Suprapubic skin (tissue), 4 donors: ENCODE data around the gene CRTC3. TPM values are rescaled to one million over a fixed set of nuclear protein-coding genes. Genes with fewer than 3 reads are reported as not detected.
"Not testable (repeated sequence)": the region's sequence is repeated elsewhere in the genome, so short reads cannot be mapped to it uniquely, and the experiment has no call there.

Source experiments
- DNase-seq, 2 donors: peaks; one replicate each; pipeline ENCODE4 v3.0.0-alpha.2; 2019; ENCODE audit warnings: low spot score in 2 of 2
- H3K27ac ChIP-seq: fragments of 200-600 bp; sonication (generic); one replicate; pipeline ENCODE4 v1.5.1; 2019
- H3K27me3 ChIP-seq: fragments of 200-600 bp; sonication (generic); one replicate; pipeline ENCODE4 v1.5.1; 2019
- H3K36me3 ChIP-seq: fragments of 200-600 bp; sonication (generic); one replicate; pipeline ENCODE4 v1.5.1; 2019
- H3K4me1 ChIP-seq: fragments of 200-600 bp; sonication (generic); one replicate; pipeline ENCODE4 v1.5.1; 2019
- H3K4me3 ChIP-seq: fragments of 200-600 bp; sonication (generic); one replicate; pipeline ENCODE4 v1.5.1; 2019; ENCODE audit warnings: mild to moderate bottlenecking
- H3K9me3 ChIP-seq: fragments of 200-600 bp; sonication (generic); one replicate; pipeline ENCODE4 v1.5.1; 2019
- CTCF ChIP-seq, 2 donors: fragments of 200-600 bp in 1 of 2; fragments of 450-650 bp in 1 of 2; sonication (generic) in 1 of 2; IDR thresholded peaks; one replicate each; pipeline ENCODE4 v1.5.1; 2016 to 2019; ENCODE audit warnings: antibody characterized with exemption in 2 of 2, mild to moderate bottlenecking in 1 of 2, moderate library complexity in 1 of 2
- EP300 ChIP-seq: sonication (generic); formaldehyde crosslinking; IDR thresholded peaks from one replicate; pipeline ENCODE4 v1.6.1; 2017; ENCODE audit warnings: antibody characterized with exemption
- POLR2A ChIP-seq, 2 donors: fragments of 450-650 bp; IDR thresholded peaks; one replicate each; pipeline ENCODE4 v1.6.1; 2017; ENCODE audit warnings: antibody characterized with exemption in 2 of 2, mild to moderate bottlenecking in 2 of 2, moderate library complexity in 2 of 2
- POLR2AphosphoS5 ChIP-seq, 3 donors: sonication (generic); formaldehyde crosslinking; IDR thresholded peaks; one replicate each; pipeline ENCODE4 v1.6.1; 2017; ENCODE audit warnings: antibody characterized with exemption in 3 of 3
- WGBS: methylation state at CpG from one replicate; pipeline ENCODE4 v1.1.5; 2018; 5-methylcytosine and 5-hydroxymethylcytosine counted together
- total RNA-seq, 4 donors: library from RNA; depleted of rRNA; stranded (reverse); fragments of >200 nt; gene quantifications; one replicate each; pipeline ENCODE4 v1.1.0, GENCODE V29; 2016

Gene CRTC3
- total RNA-seq, 4 donors from 2014 or later: 23.6 to 50.4 (median 33.4) TPM

DNA sequence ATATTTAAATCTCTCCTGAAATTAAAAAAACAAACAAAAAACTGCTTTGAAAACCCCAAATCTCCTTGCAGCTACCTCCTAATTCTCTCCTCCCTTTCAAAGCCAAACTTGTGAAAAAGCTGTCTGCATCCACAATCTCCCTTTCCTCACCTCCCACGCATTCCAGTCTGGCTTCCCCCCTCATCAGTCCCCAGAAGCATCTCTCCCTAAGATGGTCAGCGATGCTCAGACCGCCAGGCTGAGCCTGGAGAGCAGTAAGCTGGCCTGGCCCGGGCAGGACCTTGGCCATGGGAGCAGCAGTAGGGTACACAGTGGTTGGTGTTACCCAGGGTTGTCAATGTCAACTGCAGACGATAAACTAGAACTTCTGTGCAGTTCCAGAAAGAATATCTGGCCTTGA is 154.6 kb downstream of the CRTC3 start:
- H3K9me3 ChIP-seq: no peaks in the 10 kb centered on the region
- no peak overlapping the region for H3K4me3 ChIP-seq
- TF ChIP-seq POLR2AphosphoS5 (IDR thresholded peaks at IDR 0.05): no peak
- no peak for TF ChIP-seq POLR2A (IDR thresholded peaks at IDR 0.05)
- TF ChIP-seq CTCF (IDR thresholded peaks at IDR 0.05): no peak
- no peak for TF ChIP-seq EP300
- H3K36me3 ChIP-seq: no peaks in the 10 kb centered on the region
- no peak for DNase-seq
- peaks cover 16% of the 10 kb centered on the region for H3K4me1 ChIP-seq
- no peak overlapping the region for H3K27ac ChIP-seq
- H3K27me3 ChIP-seq: no peaks in the 10 kb centered on the region
- WGBS: 83% methylated on average over 5 of the region's 5 CpGs

DNA sequence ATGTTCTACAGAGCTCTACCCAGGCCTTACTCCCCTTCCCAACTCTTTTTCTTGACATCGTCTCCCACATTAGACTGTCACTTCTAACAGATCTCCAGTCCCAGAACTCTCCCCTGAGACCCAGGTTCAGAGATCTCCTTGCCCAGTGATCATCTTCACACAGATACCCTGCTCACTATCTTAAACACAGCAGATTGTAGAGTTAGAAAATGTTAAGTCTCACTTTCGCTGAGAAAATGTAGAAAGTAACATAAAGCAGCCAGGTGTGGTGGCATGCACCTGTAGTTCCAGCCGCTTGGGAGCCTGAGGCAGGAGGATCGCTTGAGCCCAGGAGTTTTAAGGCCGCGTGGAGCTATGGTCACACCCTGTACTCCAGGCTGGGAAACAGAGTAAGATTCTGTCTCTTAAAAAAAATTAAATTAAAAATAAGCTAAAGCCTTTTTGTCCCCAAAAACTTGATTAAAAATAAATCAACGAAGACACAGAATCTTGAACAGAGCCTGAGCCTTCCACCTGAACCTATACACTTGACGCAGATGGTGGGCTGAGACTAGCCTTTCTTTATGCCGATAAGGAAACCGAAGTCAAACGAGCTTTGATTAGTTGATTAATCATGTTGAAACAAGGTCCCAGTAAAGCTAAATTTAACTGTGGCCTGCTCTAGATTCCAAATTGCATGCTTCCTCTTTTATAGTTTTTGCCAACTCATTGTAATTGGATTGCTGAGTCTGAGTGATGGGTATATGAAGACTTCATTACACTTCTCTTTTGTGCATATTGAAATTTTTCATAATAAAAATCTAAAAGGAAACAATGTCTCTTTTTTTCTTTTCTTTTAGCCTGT is 156.1 kb downstream of the CRTC3 start:
- 76% methylated on average over 11 of the region's 11 CpGs for WGBS
- peaks cover 3% of the 10 kb centered on the region for H3K4me1 ChIP-seq
- no peaks in the 10 kb centered on the region for H3K9me3 ChIP-seq
- no peak for DNase-seq
- no peak for TF ChIP-seq CTCF (IDR thresholded peaks at IDR 0.05)
- TF ChIP-seq POLR2A (IDR thresholded peaks at IDR 0.05): no peak
- no peak for TF ChIP-seq POLR2AphosphoS5 (IDR thresholded peaks at IDR 0.05)
- no peak for TF ChIP-seq EP300
- no peak overlapping the region for H3K27ac ChIP-seq
- no peaks in the 10 kb centered on the region for H3K27me3 ChIP-seq
- H3K36me3 ChIP-seq: no peaks in the 10 kb centered on the region
- H3K4me3 ChIP-seq: no peak overlapping the region

- no peak overlapping the region for H3K4me3 ChIP-seq
- WGBS: 79% methylated on average over 3 of the region's 3 CpGs
- no peaks in the 10 kb centered on the region for H3K27me3 ChIP-seq
- no peak overlapping the region for H3K27ac ChIP-seq
- H3K4me1 ChIP-seq: no peaks in the 10 kb centered on the region
- TF ChIP-seq CTCF (IDR thresholded peaks at IDR 0.05) (no peak), POLR2A (IDR thresholded peaks at IDR 0.05) (no peak), EP300 (no peak), POLR2AphosphoS5 (IDR thresholded peaks at IDR 0.05) (no peak)
- no peaks in the 10 kb centered on the region for H3K9me3 ChIP-seq
- H3K36me3 ChIP-seq: no peaks in the 10 kb centered on the region
- no peak for DNase-seq
Observed at GRCh38 chr15:90686435-90687218, 156.9 kb downstream of the CRTC3 start.

DNA sequence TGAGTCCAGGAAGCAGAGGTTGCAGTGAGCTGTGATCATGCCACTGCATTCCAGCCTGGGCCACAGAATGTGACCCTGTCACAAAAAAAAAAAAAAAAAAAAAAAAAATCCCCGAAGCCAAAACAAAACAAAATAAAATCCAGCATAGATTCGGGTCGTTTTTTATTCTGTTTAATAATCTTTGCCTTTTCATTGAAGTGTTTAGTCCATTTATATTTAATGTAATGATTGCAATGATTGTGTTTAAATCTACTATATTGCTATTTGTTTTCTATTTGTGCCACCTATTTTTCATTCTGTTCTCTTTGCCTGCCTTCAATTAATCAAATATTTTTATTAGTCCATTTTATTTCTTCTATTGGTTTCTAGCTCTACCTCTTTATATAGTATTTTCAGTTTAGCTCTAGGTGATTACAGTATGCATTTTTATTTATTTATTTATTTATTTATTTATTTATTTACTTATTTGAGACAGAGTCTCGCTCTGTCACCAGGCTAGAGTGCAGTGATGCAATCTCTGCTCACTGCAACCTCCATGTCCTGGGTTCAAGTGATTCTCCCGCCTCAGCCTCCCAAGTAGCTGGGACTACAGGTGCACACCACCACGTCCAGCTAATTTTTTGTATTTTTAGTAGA is 159.7 kb downstream of the CRTC3 start:
- WGBS: 79% methylated on average over 6 of the region's 6 CpGs
- not testable (repeated sequence) for H3K9me3 ChIP-seq, H3K36me3 ChIP-seq, H3K27me3 ChIP-seq, H3K4me1 ChIP-seq, H3K4me3 ChIP-seq, H3K27ac ChIP-seq, DNase-seq

DNA sequence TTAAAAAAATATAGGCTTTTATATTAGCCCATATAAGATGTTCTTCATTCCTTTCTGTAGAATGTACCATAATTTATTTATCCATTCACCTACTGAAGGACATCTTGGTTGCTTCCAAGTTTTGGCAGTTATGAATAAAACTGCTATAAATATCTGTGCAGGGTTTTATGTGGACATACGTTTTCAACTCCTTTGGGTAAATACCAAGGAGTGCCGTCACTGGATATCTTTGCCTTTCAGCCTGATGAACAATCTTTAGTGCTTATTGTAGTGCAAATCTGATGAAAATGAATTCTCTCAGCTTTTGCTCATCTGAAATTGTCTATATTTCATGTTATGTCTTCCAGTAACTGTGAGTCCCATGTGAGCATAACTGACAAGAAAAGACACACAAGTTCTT is 160.9 kb downstream of the CRTC3 start:
- H3K4me1 ChIP-seq: no peaks in the 10 kb centered on the region
- no peaks in the 10 kb centered on the region for H3K36me3 ChIP-seq
- no peaks in the 10 kb centered on the region for H3K27me3 ChIP-seq
- H3K9me3 ChIP-seq: no peaks in the 10 kb centered on the region
- WGBS: 58% methylated on average over 2 of the region's 2 CpGs
- no peak for DNase-seq
- no peak for TF ChIP-seq POLR2A (IDR thresholded peaks at IDR 0.05)
- no peak for TF ChIP-seq POLR2AphosphoS5 (IDR thresholded peaks at IDR 0.05)
- no peak for TF ChIP-seq EP300
- TF ChIP-seq CTCF (IDR thresholded peaks at IDR 0.05): no peak
- no peak overlapping the region for H3K4me3 ChIP-seq
- no peak overlapping the region for H3K27ac ChIP-seq
